ENCODE measurements around the gene BRD3OS.
"Not testable (repeated sequence)": the region's sequence is repeated elsewhere in the genome, so short reads cannot be mapped to it uniquely, and the experiment has no call there.

DNA sequence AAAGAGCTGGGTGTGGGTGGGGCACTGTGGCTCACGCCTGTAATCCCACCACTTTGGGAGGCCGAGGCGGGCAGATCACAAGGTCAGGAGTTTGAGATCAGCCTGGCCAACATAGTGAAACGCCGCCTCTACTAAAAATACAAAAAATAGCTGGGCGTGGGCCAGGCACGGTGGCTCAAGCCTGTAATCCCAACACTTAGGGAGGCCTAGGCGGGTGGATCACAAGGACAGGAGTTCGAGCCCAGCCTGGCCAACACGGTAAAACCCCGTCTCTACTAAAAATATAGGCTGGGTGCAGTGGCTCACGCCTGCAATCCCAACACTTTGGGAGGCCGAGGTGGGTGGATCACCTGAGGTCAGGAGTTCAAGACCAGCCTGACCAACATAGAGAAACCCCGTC is 36.5 kb upstream of the BRD3OS start:
- TF ChIP-seq, protein P1, sequence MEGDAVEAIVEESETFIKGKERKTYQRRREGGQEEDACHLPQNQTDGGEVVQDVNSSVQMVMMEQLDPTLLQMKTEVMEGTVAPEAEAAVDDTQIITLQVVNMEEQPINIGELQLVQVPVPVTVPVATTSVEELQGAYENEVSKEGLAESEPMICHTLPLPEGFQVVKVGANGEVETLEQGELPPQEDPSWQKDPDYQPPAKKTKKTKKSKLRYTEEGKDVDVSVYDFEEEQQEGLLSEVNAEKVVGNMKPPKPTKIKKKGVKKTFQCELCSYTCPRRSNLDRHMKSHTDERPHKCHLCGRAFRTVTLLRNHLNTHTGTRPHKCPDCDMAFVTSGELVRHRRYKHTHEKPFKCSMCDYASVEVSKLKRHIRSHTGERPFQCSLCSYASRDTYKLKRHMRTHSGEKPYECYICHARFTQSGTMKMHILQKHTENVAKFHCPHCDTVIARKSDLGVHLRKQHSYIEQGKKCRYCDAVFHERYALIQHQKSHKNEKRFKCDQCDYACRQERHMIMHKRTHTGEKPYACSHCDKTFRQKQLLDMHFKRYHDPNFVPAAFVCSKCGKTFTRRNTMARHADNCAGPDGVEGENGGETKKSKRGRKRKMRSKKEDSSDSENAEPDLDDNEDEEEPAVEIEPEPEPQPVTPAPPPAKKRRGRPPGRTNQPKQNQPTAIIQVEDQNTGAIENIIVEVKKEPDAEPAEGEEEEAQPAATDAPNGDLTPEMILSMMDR (IDR thresholded peaks at IDR 0.05; ENCODE audit: low read depth, low read length), result not testable (repeated sequence)
- not testable (repeated sequence) for TF ChIP-seq POLR2A (IDR thresholded peaks at IDR 0.05; ENCODE audit: extremely low read depth, insufficient read length)
